ENCODE results near the gene CDK15.
"Not testable (repeated sequence)": the region's sequence is repeated elsewhere in the genome, so short reads cannot be mapped to it uniquely, and the experiment has no call there.

Gene CDK15

DNA sequence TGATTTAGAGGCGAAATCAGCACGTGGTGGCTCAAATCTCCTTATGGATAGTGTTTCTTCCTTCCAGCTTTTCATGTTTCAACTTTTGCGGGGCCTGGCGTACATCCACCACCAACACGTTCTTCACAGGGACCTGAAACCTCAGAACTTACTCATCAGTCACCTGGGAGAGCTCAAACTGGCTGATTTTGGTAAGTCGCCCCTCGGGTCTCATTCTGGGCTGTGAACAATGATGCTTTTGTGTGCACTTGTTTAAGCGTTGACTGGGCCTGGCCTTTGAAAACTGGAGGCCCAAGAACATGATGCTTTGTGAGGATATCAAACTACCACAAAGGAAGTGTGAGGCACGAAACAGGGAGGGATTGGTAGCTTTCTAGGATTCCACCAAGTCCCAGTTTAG, 27.4 kb downstream of the CDK15 start:
- no peak for DNase-seq

DNA sequence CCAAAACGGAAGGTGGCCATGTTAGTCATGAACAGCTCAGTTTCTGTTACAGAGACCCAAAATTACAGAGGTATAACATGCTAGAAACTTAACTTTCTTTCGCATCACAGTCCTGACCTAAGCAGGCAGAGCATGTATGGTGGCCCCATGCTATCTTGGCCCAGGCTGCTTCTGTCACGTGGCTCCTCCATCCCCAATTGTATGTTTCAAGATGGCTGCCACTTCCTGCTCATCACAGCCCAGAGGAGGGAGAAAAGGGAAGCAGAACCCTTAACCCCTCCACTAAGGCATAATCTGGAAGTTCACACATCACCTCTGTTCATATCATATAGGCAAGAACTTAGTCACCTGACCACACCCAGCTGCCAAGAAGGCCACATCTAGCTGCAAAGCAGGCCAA, 28.7 kb downstream of the CDK15 start:
- no peak for DNase-seq

DNA sequence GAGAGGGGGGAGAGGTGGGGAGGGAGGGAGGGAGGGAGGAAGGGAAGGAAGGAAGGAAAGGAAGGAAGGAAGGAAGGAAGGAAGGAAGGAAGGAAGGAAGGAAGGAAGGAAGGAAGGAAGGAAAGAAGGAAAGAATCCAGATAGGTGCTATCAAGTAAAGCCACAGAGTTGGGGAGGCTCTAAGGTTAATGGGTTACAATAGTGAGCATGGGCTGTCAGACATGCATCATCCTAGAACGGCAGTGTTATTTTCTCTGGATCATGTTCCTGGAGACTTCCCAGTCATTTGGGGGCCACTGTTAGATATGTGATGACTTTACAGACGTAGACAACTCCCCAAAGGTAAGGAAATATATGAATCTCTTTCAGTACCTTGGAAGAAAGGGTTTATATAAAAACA, 31.1 kb downstream of the CDK15 start:
- no peak for DNase-seq

DNA sequence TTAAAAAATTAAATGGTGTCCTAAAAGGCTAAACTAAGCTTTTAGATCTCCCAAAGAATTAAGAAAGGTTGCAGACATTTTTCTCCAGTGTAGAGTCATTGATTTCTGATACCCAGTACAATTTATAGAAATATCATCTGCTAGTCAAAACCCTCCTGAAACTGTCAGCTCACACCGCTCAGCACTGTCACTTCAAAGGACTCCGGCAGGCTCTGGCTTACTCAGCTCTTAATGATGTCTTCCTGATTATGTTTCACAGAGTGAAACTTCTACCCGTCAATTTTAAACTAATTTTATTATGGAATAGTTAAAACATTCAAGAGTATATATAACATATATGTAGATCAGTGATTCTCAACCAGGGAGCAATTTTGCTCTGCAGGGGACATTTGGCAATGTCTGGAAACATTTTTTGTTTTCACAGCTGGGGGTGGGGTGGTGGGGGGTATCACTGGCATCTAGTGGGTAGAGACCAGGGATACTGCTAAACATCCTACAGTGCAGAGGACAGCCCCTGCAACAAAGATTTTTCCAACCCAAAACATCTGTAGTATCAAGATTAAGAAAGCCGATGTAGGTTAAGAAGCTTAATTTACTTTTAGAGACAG, 31.6 kb downstream of the CDK15 start:
- no peak for DNase-seq

DNA sequence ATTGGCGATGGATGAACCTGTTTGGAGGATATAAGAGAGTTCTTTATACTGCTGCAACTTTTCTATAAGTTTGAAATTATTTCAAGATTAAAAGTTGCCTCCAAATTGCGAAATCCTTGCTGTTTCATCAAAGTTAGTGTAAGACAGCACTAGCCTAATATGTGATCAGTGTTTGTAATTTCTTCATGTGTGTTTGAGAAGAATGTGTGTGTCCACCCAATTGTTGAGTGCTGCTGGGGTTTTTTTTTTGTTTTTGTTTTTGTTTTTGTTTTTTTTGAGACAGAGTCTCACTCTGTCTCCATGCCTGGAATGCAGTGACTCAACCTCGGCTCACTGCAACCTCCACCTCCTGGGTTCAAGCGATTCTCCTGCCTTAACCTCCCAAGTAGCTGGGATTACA, 33.4 kb downstream of the CDK15 start:
- no peak for DNase-seq

DNA sequence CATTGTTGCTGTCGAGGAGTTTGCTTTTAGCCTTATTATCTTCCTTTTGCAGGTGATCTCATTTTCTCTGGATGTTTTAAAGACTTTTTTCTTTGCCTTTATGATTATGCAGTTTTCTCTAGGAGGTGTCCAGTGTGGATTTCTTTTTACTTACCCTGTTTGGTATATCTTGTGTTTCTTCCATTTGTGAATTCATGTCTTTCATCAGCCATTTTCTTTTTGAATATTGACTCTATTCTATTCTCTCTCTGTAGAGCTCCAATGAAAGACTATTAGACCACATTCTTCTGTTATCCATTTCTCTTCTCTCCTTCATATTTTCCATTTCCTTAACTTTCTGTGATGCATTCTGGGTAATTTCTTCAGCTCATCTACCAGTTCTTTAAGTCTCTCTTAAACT, 34.4 kb downstream of the CDK15 start:
- no peak for DNase-seq

DNA sequence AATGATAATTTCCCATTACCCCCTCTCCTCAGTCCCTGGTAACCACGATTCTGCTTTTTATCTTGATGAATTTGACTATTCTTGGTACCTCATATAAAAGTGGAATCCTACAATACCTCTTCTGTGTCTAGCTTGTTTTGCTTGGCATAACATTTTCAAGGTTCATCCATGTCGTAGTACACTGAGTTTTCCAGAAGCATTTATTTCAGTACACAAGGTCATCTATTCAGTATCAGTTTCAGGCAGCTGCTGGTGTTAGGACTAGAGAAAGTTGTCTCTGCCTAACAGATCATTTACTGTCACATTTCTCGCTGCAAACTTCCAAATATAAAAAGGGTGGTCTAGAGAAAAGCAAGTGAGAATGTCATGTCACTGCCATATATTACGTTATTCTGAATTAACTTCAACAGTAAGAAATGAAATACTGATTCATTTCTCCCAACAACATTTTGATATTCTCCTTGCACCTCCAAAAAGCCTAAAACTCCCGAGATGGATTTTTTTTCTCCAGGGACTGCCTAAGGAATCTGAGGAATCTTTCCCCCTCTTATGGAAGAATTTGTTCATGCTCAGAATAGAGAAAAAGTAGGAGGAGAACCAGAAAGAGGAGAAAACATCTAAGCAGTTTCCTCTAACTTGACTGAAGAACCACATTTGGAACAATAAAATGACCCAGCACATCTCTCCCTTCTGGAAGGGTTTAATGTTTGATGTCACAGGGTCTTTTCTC, 36.0 kb downstream of the CDK15 start:
- DNase-seq, result no peak

DNA sequence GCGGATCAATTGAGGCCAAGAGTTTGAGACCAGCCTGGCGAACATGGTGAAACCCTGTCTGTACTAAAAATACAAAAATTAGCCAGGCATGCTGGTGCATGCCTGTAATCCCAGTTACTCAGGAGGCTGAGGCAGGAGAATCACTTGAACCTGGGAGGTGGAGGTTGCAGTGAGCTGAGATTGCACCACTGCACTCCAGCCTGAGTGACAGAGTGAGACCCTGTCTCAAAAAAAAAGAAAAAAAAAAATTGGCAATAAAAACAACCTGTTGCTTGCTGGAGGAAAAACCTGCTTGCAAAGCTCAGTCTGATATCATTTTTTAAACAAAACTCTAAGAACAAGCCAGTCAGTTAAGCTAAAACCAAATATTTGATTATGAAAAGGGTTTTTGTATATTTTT, 38.6 kb downstream of the CDK15 start:
- DNase-seq, result not testable (repeated sequence)

DNA sequence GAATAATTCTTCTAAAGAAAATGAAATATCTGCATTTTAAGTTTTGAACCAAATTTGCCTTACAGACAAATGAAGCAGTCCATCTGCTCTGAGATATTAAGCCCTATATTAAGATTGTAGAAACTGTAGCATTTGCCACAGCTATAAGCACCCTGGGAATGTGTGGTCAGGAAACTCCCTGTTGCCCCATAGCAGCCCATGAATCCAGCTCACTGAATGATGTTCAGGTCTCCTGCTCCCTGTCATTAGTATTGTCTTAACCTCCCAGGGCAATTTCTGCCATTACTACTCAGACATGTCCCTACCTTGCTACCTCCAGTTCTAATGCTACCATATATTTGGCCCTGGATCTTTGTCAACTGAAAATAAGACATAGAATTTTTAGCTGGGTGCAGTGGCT, 41.1 kb downstream of the CDK15 start:
- DNase-seq, result no peak

DNA sequence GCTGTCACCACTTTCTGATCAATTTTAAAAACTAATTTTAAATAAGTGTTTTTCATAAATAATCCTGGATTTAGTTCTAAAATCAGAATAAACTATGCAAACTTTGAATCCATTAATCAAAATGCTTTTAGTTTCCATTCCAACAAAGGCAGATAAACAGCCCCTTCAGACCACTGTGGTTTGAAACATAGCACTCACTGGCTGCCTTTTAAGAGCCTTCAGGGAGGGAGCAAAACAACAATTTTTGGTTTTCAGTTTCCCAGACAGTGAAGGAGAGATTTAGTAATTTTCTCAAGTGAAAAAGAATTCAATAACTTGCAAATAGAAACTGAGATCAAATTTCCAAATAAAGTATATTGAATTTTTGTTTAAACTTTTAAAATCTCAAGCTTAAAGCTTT, 46.1 kb downstream of the CDK15 start:
- DNase-seq, result no peak

DNA sequence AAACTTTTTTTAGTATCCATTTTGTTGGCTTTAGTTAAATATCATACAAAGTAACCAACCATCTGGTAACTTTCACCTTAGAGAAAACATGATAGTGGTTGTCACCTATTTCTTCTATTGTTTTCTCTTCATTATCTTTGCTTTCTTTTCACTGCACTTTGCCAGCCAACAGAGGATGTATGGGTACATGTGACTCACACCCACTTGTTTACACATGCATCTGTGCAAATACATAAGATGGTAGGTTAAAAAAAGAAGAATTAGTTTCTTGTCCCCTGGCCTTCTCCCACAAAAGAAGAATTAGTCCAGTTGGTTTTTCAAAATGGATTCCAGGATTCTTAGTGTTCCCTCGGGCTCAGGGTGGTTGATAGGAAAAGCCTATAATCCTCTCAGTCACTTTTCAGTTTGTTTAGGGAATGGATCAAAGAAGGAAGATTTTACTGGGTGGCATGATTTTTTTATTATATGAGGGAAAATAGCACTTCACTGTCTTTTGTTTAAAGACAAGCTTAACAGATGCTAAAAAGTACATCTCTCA, 46.6 kb downstream of the CDK15 start:
- DNase-seq, result no peak

DNA sequence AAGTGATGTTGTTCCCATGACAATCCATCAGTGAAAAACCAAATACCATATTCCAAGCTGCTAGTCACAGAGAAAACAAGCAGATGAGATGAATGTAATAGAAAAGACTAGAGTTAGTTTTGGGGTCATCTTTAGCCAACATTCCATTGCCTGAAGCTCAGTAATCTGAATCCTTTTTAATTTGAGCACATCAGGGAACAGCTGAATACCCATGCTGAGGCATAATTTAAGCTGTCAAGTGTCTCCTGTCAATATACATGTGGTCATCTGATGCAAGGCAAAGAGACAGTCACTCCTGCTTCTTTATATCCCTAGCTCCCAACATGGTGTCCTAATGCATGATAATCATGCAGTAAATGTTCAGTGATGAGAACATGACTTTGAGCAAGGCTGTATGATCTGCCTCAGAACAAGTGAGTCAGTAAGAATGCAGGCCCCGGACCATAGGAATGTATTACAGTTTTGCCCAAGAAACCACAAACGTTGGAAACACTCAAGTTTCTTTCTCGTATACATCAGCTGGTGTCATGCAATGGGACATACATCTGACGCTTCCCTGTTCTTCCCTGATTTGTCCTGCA, 48.0 kb downstream of the CDK15 start:
- DNase-seq, result no peak

DNA sequence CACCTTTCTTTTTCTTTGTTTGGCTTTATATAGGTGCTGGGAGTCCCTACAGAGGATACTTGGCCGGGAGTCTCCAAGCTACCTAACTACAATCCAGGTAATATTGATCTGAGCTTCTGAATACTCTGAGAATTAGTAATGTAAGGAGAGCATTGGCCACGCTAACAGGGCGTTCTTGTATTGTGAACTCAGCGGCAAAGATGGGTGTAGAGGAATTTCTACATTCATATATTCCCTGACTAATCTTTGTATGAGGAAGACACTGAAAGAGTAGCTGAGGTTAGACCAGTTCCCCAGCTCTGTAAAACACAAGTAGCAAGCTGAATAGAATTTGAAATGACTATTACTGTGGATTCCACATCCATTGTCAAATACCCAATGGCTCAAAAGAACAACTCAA, 48.5 kb downstream of the CDK15 start:
- DNase-seq, result no peak

DNA sequence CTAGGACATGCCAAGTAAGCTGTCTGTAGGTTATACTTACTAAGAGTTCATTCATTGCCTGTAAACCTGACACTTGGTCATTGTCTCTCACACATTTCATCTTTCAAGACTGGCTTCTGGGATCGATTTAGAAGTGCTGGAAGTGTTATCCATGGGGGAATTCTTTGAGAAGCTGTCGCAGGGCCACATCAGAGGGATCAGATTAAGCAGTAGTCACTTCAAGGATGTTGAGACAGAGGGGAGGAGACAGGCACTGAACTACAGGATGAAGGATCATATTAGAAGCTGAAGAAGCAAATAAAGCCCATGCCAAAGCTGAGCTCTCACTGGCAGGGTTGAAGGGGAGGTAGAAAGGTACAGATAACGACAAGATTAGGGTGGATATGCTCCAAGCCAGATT, 49.0 kb downstream of the CDK15 start:
- DNase-seq, result no peak

DNA sequence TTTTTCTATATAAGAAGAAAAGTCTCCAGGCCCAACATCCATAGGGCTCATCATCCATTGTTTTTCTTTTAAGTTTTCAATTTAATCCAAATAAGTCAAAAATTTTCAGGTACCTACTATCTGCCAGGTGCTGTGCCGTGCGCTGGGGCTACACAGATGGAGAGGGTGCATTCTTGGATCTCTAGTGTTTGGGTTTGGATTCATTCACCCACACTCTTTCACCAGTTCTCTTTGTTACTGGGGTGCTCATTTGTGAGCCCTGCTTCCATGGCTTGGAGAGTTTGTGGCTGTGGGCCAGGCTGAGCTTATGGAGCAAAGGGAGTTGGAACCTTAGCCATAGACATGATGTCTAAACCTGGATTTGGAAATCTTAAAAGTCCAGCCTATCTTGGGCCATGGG, 51.0 kb downstream of the CDK15 start:
- DNase-seq, result no peak

DNA sequence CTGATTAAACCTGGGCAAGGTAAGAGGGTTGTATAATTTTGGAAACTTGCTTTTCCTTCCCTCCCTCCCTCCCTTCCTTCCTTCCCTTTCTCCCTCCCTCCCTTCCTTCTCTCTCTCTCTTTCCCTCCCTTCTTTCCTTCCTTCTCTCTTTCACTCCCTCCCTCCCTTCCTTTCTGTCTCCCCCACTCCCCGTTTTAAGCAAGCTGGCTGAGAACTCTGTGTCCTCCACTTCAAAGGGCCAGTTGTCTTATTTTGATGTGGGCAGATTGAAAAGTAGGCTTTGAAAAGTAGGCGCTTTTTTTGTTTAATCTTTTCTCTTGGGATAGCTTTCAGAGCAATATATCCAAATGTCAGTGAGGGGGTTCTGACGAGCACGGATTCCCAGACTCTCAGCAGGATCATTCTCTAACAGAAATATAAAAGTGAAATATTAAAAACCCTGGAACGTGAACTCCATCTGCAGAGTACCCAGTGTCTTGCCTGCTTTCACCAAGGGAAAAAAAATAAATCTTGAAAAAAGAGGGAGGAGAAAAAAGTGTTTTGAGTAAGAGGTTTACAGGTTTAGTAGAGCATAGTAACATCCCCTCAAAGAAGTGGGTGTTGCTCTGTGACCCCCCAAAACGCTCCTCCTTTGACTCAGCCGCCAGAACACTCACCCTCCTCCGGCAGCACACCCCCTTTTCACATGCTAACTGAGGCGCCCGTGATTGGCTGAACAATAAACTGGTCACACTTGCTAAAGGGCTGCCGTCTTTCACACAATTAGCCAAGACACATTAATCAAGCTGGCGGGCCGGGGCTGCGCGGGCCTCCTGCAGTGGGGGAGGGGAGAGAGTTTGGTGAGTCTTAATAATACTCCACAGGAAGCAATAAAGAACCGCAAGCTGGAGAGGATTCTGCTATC, 52.2 kb downstream of the CDK15 start:
- DNase-seq, result no peak

DNA sequence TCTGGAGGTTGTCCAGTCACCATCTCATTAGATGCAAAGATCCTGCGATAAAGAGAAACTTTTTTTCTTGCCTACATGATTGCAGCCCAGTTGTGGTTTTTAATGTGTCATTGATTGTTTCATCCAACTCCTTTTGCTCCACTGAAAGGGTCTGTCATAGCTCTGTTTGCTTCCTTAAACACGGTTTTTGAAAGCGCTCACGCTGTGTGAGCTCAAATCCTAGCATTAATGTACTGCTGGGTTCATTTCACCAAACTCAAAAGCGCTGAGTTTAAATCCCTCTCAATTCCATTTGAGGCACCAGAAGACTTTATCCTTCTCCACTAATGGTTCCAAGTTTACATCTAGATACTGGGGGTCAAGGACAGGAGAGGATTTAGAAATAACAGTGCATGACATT, 53.6 kb downstream of the CDK15 start:
- no peak for DNase-seq

DNA sequence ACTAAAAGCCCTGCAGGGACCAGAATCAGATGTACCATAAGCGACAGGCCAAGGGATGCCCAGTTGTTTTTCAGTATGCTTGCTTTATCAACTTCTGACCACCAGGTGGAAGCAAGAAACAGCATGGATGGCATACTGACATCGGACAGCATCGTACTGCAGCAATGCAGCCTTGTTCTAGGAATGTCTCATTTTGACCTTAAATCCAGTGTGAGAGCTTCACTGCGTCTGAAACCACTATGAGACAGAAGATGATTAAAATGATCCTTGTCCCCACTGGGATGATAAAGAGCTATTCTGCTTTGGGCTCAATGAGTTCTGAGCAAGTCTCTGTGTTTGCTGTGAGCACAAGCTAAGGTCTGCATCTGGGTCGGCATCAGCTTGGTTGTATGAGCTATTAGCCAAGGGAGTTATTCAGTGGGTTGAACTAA, 54.3 kb downstream of the CDK15 start:
- DNase-seq, result peak in 1 of 2 donors; percentile 8

DNA sequence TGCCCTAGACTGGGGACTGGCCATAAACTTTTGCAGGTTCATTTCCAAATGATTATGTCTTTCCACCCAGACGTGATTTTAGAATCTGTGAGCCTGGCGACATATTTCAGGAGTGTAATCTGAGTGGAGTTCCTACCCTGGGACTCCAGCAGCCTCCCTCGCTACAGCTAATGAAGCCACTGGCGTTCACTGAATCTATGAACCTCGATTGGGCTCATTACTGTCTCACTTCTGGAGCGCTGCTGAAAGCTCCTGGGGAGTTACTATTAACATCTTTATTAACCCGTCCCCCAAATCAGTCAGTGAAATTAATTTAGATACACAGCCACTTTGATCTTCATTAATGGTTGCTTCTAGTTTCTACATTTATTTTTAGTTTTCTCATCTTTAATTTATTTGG, 56.5 kb downstream of the CDK15 start:
- DNase-seq, result no peak

DNA sequence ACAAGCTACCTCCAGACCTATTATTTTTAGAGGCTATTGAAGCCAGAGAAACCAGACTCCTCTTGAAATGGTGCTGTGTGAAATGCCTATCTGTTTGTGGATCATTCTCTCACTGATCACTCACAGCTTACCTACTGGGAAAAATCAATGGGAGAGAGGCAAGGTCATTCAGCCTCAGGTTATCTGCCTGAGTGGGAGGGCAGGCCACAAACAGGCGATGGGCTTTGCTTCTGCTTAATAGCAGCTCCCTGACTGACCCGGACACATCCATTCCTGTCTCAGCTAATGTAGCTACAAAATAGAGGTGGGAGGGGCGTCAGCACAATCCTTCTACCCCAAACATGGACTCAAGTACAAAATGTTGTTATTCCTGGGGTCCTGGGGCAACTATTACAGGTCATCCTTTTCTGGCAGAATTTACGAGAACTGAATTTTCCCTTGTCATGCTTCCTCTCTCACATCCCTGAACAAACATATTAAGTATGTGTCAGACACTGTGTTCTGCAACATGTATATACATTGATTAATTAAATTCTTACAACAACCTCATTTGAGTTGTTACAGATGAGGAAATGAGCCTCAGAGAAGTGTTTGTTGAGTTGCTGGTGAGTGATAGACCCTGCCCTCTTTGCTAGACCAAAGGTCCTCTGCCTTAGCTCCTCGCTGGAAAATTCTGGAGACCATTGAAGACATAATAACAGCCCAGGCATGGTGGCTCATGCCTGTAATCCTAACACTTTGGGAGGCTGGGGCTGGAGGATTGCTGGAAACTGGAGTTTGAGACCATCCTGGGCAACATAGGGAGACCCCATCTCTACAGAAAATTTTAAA, 60.5 kb downstream of the CDK15 start:
- DNase-seq, result no peak

DNA sequence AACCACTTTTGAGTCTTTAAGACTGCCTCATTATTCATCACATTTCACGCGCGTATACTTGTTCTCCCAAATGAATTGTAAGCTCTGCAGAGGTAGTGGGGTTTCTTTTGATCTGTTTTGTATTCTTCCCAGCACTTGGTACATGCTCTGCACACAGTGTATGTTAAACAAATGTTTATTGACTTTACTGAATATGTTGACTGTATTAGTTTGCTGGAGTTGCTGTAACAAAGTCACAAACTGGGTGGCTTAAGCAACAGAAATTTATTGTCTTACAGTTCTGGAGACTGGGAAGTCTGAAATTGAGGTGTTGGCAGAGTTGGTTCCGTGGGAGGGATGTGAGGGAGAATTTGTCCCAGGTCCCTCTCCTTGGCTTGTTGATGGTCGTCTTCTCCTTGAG, 65.1 kb downstream of the CDK15 start:
- DNase-seq, result no peak

DNA sequence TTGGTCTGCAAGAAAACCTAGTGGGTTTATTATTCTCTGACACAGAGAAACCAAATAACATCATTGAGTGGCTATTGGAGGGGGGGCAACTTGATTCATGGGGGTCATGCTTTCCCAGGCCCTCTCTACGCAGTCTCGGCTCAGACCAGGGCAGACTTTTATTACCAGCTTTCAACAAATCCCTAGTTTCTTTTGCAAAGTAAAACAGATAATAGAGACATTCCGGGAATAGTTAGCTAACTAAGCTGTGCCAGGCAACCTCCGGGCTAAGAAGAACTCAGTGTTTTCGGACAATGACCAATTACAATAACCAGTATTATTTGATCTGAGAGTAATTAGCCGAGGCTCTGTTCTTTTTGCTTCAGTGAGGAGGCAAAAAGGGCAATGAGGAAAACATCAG, 66.3 kb downstream of the CDK15 start:
- DNase-seq, result no peak
